Mesenchymal stem cell (in vitro differentiated cells and primary cell): Measurements from ENCODE around the gene RFFL. TPM values are rescaled to one million over a fixed set of nuclear protein-coding genes. Genes with fewer than 3 reads are reported as not detected.

ENCODE experiments used
- DNase-seq: peaks from one replicate; pipeline ENCODE4 v3.0.0-alpha.2; 2013
- H2AFZ ChIP-seq: one replicate; pipeline ENCODE4 v1.6.1; 2013; ENCODE audit warnings: low read depth, mild to moderate bottlenecking, control low read depth, inconsistent platforms, low read length, moderate library complexity
- H2AK5ac ChIP-seq: 2 replicates; pipeline ENCODE4 v1.6.1; 2013; ENCODE audit warnings: low read length, moderate library complexity, mild to moderate bottlenecking, inconsistent platforms; ENCODE audit not compliant: severe bottlenecking
- H2BK120ac ChIP-seq: one replicate; pipeline ENCODE4 v1.6.1; 2013; ENCODE audit warnings: low read depth, mild to moderate bottlenecking, inconsistent platforms, low read length, moderate library complexity
- H2BK12ac ChIP-seq, 2 experiments: one replicate each; pipeline ENCODE4 v1.6.1; 2013; ENCODE audit warnings: inconsistent platforms in 2 of 2, low read length in 2 of 2, mild to moderate bottlenecking in 2 of 2, moderate library complexity in 2 of 2, control low read depth in 1 of 2
- H2BK15ac ChIP-seq: one replicate; pipeline ENCODE4 v1.6.1; 2013; ENCODE audit warnings: mild to moderate bottlenecking, low read depth, inconsistent platforms; ENCODE audit not compliant: poor library complexity, severe bottlenecking
- H2BK5ac ChIP-seq: 2 replicates; pipeline ENCODE4 v1.6.1; 2013; ENCODE audit warnings: low read depth, mild to moderate bottlenecking, low read length, control low read depth, inconsistent platforms; ENCODE audit not compliant: poor library complexity, severe bottlenecking
- H3K14ac ChIP-seq, 2 experiments: one replicate each; pipeline ENCODE4 v1.6.1; 2013; ENCODE audit warnings: inconsistent platforms in 2 of 2, low read length in 2 of 2, control low read depth in 1 of 2, mild to moderate bottlenecking in 1 of 2, moderate library complexity in 1 of 2
- H3K18ac ChIP-seq, 2 experiments: one replicate each; pipeline ENCODE4 v1.6.1; 2013; ENCODE audit warnings: inconsistent platforms in 2 of 2, low read length in 2 of 2, control low read depth in 1 of 2, low read depth in 1 of 2, mild to moderate bottlenecking in 1 of 2
- H3K23ac ChIP-seq, 2 experiments: one replicate each; pipeline ENCODE4 v1.6.1; 2013; ENCODE audit warnings: inconsistent platforms in 2 of 2, low read length in 2 of 2, mild to moderate bottlenecking in 2 of 2, moderate library complexity in 2 of 2, control low read depth in 1 of 2
- H3K27ac ChIP-seq: 2 replicates; pipeline ENCODE4 v1.5.1; 2013; ENCODE audit warnings: mild to moderate bottlenecking, moderate library complexity, low read length, control low read depth, inconsistent platforms; ENCODE audit not compliant: poor library complexity, severe bottlenecking
- H3K27me3 ChIP-seq, 2 experiments: 2 replicates each; pipeline versions ENCODE4 v1.6.1 to v1.7.0; 2013; ENCODE audit warnings: low read length in 2 of 2, mild to moderate bottlenecking in 2 of 2, moderate library complexity in 2 of 2, control low read depth in 1 of 2, inconsistent platforms in 1 of 2; ENCODE audit not compliant: control insufficient read depth in 1 of 2, insufficient read depth in 1 of 2
- H3K36me3 ChIP-seq, 2 experiments: 2 replicates each; pipeline versions ENCODE4 v1.6.1 to v1.7.0; 2013; ENCODE audit warnings: low read length in 2 of 2, control low read depth in 1 of 2, inconsistent platforms in 1 of 2, low read depth in 1 of 2, mild to moderate bottlenecking in 1 of 2; ENCODE audit not compliant: insufficient read depth in 2 of 2, control insufficient read depth in 1 of 2
- H3K4ac ChIP-seq, 2 experiments: one replicate each; pipeline ENCODE4 v1.6.1; 2013; ENCODE audit warnings: inconsistent platforms in 2 of 2, low read length in 2 of 2, mild to moderate bottlenecking in 2 of 2, moderate library complexity in 2 of 2, control low read depth in 1 of 2, low read depth in 1 of 2
- H3K4me1 ChIP-seq: 2 replicates; pipeline ENCODE4 v1.6.1; 2013; ENCODE audit warnings: low read depth, low read length, control low read depth; ENCODE audit not compliant: control insufficient read depth, insufficient read depth
- H3K4me2 ChIP-seq: 2 replicates; pipeline ENCODE4 v1.6.1; 2013; ENCODE audit warnings: low read length, mild to moderate bottlenecking, inconsistent platforms; ENCODE audit not compliant: poor library complexity, severe bottlenecking
- H3K4me3 ChIP-seq, 2 experiments: 2 replicates each; pipeline versions ENCODE4 v1.5.1 to v1.7.0; 2013; ENCODE audit warnings: low read length in 2 of 2, mild to moderate bottlenecking in 2 of 2, control low read depth in 1 of 2, low read depth in 1 of 2; ENCODE audit not compliant: insufficient read depth in 1 of 2
- H3K79me1 ChIP-seq: replicated peaks from 2 replicates; pipeline ENCODE4 v1.6.1; 2013; ENCODE audit warnings: mild to moderate bottlenecking, control low read depth, low read length, inconsistent platforms; ENCODE audit not compliant: poor library complexity, severe bottlenecking
- H3K9ac ChIP-seq: 2 replicates; pipeline ENCODE4 v1.7.0; 2013; ENCODE audit warnings: mild to moderate bottlenecking, low read length, moderate library complexity
- H3K9me3 ChIP-seq: 2 replicates; pipeline ENCODE4 v1.7.0; 2013; ENCODE audit warnings: mild to moderate bottlenecking, low read length; ENCODE audit not compliant: control insufficient read depth
- H4K8ac ChIP-seq: one replicate; pipeline ENCODE4 v1.6.1; 2013; ENCODE audit warnings: inconsistent platforms, mild to moderate bottlenecking, low read length, moderate library complexity
- H4K91ac ChIP-seq: one replicate; pipeline ENCODE4 v1.6.1; 2013; ENCODE audit warnings: mild to moderate bottlenecking, low read length, inconsistent platforms
- WGBS: methylation state at CpG from one replicate; pipeline ENCODE4 v1.1.7; 2013; ENCODE audit warnings: mixed read lengths; 5-methylcytosine and 5-hydroxymethylcytosine counted together
- small RNA-seq: library from polyadenylated mRNA; stranded (forward); fragments of <200 nt; extraction: miRNeasy Mini kit (QIAGEN cat#:217004); gene quantifications from one replicate; pipeline ENCODE3, GENCODE V24; 2013; ENCODE audit warnings: low read depth

The RFFL gene

DNA sequence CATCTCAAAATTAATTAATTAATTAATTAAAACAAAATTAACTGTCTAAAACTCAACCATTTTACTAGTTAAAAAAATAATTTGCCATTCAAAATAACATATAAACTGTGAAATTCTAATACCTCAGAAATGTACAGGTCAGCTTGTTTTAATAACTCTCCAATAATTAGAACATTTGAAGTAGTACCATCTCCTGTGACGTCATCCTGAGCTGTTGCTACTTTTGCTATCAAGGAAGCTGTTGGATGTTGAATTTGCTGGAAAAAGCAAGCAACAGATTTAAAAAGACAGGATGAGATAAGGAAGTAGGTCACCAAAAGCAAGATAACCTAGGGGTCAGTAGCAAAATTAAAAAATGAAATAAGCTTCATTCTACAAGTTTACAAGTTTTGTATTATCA is 105.1 kb downstream of the RFFL start:
- no peak for DNase-seq
- H3K36me3 ChIP-seq: peaks cover 0 to 1% of the 10 kb centered on the region in 2 experiments
- H3K4me2 ChIP-seq: no peak overlapping the region
- peaks cover 0 to 9% of the 10 kb centered on the region in 2 experiments for H3K27me3 ChIP-seq
- no peak overlapping the region for H2BK5ac ChIP-seq
- no peak overlapping the region for H3K23ac ChIP-seq
- H3K4me1 ChIP-seq: peaks cover 2% of the 10 kb centered on the region
- no peak overlapping the region for H2BK15ac ChIP-seq
- H2AK5ac ChIP-seq: no peak overlapping the region
- H3K14ac ChIP-seq: no peak overlapping the region
- no peak overlapping the region for H3K4ac ChIP-seq
- H3K18ac ChIP-seq: no peak overlapping the region
- H4K8ac ChIP-seq: no peak overlapping the region
- H2AFZ ChIP-seq: no peak overlapping the region
- H4K91ac ChIP-seq: no peak overlapping the region
- H2BK12ac ChIP-seq: no peak overlapping the region
- no peak overlapping the region for H3K9ac ChIP-seq
- peaks cover 2% of the 10 kb centered on the region for H3K79me1 ChIP-seq
- 83% methylated on average over 1 of the region's 1 CpG for WGBS
- H3K4me3 ChIP-seq: no peak overlapping the region
- no peaks in the 10 kb centered on the region for H3K9me3 ChIP-seq
- H2BK120ac ChIP-seq: no peak overlapping the region
- H3K27ac ChIP-seq: no peak overlapping the region

Small RNAs within 50 kb of the gene (small RNA-seq; reads per million reads assigned to genes)
- gene AC004223.1: not detected
- gene RNU6-840P: not detected
